D721Med (cell line): ENCODE measurements around the gene SH3RF3.

Experiments used
- DNase-seq: peaks from one replicate; pipeline ENCODE4 v3.0.0; 2011; ENCODE audit warnings: low spot score; ENCODE audit not compliant: insufficient read length
- FAIRE-seq: peaks from 2 replicates; lab custom pipeline; 2011; peaks lifted over from hg19 to GRCh38; lab: Jason Lieb, UNC
- TF ChIP-seq, protein P1 (sequence below): IDR thresholded peaks from 2 replicates; pipeline ENCODE4 v1.5.1; 2012; ENCODE audit warnings: mild to moderate bottlenecking, control low read depth; ENCODE audit not compliant: insufficient read depth; ENCODE audit errors: missing control alignments

Gene SH3RF3

DNA sequence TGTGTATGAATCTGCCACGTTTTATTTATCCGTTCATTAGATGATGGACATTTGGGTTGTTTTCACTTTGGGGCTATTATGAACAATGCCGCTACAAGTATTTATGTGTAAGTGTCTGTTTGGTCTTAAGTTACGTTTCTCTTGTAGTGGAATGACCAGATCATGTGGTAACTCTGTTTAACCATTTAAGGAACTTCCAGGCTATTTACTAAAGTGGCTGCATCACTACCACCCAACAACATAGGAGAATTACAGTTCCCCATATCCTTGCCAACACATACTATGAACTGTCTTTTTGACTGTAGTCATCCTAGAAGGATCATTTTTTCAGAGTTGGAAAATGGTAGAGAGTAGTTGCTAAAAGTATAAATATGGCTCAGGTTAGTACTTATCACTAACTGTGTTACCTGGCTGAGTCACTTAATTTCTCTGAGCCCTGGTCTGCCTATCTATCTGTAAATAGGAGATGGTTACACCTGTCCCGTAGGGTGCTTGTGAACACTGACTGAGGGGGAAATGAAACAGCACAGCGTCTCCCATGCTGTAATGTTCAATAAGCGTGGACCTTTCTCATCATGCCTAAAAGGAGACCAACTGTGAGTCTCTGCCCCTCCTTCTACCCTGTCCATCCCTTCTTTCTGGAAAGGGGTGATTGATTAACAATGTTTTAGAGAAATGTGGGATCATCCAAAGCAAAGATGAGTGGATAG, 103.1 kb downstream of the SH3RF3 start:
- no peak for FAIRE-seq
- TF ChIP-seq, protein P1, sequence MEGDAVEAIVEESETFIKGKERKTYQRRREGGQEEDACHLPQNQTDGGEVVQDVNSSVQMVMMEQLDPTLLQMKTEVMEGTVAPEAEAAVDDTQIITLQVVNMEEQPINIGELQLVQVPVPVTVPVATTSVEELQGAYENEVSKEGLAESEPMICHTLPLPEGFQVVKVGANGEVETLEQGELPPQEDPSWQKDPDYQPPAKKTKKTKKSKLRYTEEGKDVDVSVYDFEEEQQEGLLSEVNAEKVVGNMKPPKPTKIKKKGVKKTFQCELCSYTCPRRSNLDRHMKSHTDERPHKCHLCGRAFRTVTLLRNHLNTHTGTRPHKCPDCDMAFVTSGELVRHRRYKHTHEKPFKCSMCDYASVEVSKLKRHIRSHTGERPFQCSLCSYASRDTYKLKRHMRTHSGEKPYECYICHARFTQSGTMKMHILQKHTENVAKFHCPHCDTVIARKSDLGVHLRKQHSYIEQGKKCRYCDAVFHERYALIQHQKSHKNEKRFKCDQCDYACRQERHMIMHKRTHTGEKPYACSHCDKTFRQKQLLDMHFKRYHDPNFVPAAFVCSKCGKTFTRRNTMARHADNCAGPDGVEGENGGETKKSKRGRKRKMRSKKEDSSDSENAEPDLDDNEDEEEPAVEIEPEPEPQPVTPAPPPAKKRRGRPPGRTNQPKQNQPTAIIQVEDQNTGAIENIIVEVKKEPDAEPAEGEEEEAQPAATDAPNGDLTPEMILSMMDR = no peak
- no peak for DNase-seq

DNA sequence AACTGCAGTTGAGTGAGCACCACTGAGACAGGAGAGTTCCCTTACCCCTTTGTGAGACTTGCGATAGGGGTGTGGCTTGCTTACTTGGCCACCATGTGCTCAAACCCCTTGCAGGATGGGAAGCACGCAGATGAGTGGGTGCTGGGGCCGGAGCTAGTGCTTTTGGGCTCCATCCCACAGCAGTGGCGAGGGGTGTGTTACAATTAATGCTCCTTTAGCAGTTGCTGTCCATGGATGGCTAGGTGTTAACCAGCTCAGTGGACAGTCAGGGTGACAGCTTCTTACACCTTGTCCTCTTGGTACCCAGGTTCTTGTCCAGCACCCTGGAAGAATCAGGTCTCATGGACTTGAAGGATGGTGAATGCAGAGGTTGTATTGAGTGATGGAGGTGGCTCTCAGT, 103.9 kb downstream of the SH3RF3 start:
- no peak for DNase-seq
- TF ChIP-seq, protein P1 = no peak
- no peak for FAIRE-seq

DNA sequence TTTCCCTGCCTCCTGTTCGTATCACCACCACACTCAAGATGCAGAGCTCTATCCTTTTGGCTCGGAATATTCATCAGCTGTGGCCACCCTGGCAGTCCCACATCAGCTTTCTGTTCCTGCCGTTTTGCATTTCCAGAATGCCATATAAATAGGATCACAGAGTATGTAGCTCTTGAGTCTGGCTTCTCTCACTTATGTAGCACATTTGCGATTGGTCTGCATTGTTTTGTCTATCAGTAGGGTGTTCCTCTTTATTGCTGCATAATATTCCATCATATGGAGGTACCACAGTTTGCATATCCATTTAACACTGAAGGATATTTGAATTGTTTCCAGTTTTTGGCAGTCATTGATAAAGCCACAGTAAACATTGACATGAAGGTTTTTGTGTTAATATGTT, 104.6 kb downstream of the SH3RF3 start:
- FAIRE-seq = no peak
- DNase-seq = no peak

DNA sequence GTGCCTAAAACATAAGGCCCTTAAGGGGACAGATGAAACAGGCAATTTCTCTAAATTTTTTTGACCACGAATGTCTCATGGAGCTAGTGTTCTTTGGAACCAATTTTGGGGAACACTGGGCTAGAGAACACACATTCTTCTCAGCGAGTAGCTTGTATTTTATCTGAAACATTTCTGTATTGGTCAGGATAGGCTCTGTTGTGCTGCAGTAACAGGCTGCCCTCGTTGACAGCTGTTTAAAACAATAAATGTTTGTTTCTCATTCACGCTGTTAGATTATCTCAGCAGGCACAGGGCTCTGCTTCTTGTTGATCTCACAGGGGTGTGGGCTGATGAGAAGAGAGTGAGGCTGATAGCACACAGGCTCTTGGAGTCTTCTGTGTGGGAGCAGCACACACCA, 105.3 kb downstream of the SH3RF3 start:
- FAIRE-seq (no peak), DNase-seq (no peak)
- TF ChIP-seq, protein P1 = no peak

More for the DNA sequence above, 104.6 kb downstream of the SH3RF3 start:
- TF ChIP-seq, protein P1 = no peak

DNA sequence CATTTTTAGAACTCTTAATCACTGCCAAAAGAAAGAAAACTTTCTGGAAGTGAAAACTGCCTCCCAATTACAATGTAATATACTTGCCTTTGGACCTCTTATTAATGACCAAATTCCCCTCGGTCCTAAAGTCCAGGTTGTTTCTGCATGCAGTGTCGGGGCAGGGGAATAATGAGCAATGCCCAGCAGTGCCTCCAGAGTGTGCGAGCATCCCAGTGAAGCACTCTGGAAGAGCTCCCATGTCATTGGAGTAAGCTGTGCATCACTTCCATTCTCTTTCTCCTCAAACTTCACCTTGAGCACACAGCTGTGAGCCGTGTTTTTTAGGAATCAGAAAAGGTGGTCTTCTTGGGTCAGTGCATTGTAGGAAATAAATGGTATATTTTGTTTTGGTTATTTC, 107.1 kb downstream of the SH3RF3 start:
- TF ChIP-seq, protein P1 = no peak
- no peak for FAIRE-seq

DNA sequence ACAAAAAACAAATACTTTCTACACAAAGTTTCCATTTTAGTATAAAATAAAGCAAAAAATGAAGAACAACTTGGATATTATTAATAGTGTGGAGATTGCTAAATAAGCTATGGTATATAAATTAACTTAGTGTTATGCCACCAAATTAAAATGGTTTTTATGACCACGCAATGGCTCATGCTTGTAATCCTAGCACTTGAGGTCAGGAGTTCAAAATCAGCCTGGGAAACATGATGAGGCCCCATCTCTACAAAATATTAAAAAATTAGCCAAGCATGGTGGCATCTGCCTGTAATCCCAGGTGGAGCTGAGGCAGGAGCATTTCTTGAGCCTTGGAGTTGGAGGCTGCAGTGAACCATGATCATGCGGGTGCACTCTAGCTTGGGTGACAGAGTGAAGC, 108.8 kb downstream of the SH3RF3 start:
- DNase-seq = no peak
- no peak for FAIRE-seq
- TF ChIP-seq, protein P1 = no peak

More for the DNA sequence above, 107.1 kb downstream of the SH3RF3 start:
- DNase-seq = no peak

DNA sequence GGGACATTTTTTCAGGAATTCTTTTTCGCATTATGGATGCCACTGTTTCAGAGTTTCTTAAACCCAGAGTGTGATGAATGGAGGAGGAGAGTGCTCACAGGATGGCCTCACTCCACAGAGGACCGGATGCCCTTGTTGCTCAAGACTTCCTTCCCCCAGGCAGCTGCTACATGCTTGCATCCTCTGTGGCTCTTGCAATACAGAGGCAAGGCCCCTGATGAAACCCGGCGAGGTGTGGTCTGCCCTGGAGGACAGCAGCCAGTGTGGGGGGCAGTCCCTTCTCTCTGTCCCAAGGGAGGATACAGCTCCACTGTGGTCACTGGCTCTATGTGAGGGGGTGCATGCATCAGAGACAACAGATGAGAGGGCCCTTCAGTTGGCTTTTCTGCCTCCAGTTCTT, 109.6 kb downstream of the SH3RF3 start:
- DNase-seq = no peak
- FAIRE-seq = no peak

More for the DNA sequence above, 109.6 kb downstream of the SH3RF3 start:
- TF ChIP-seq, protein P1 = no peak
